HEK293 (cell line): ENCODE data around the gene FAM221B.

Experiments used
- CTCF ChIA-PET: fragments of 350-600 bp; formaldehyde crosslinking; extraction: SDS; loops from one replicate; lab custom pipeline; 2021; ENCODE audit warnings: antibody characterized with exemption; lab: Yijun Ruan, JAX
- POLR2A ChIA-PET: fragments of 300-600 bp; formaldehyde crosslinking; extraction: SDS; loops from one replicate; lab custom pipeline; 2020; ENCODE audit warnings: antibody characterized with exemption, inconsistent platforms; lab: Yijun Ruan, JAX
- H3K27ac ChIP-seq: fragments of 200-500 bp; sonication (Bioruptor generic); 2 replicates; pipeline ENCODE4 v1.5.1; 2014; ENCODE audit warnings: low read depth, low read length, control low read depth, inconsistent platforms; ENCODE audit errors: extremely low read depth
- H3K36me3 ChIP-seq, 2 experiments: fragments of 200-500 bp in 1 of 2; sonication (Bioruptor generic) in 1 of 2; 1 replicate in 1 of 2; 2 replicates in 1 of 2; pipeline ENCODE4 v1.5.1; 2014 to 2017; ENCODE audit warnings: inconsistent platforms in 2 of 2, low read length in 2 of 2; ENCODE audit not compliant: control insufficient read depth in 2 of 2, insufficient read depth in 1 of 2
- H3K4me1 ChIP-seq: fragments of 200-500 bp; sonication (Bioruptor generic); 2 replicates; pipeline ENCODE4 v1.5.1; 2014; ENCODE audit warnings: mild to moderate bottlenecking, low read length, inconsistent platforms; ENCODE audit not compliant: control insufficient read depth, insufficient read depth
- H3K4me3 ChIP-seq: 2 replicates; pipeline ENCODE4 v1.5.1; 2011; ENCODE audit warnings: low read depth, mild to moderate bottlenecking, control low read depth, low read length, moderate library complexity
- H3K9me3 ChIP-seq: fragments of 200-500 bp; sonication (Bioruptor generic); 2 replicates; pipeline ENCODE4 v1.5.1; 2014; ENCODE audit warnings: low read depth, low read length, inconsistent platforms; ENCODE audit not compliant: control insufficient read depth, insufficient read depth
- EGR2 ChIP-seq: fragments of 450-650 bp; formaldehyde crosslinking; IDR thresholded peaks from 2 replicates; pipeline ENCODE4 v1.5.1; 2016; ENCODE audit warnings: low read depth, missing biosample characterization, missing genetic modification characterization
- FEZF1 ChIP-seq: fragments of 450-650 bp; formaldehyde crosslinking; IDR thresholded peaks from 2 replicates; pipeline ENCODE4 v1.5.1; 2016; ENCODE audit warnings: missing biosample characterization, missing genetic modification characterization
- GLIS1 ChIP-seq: fragments of 450-650 bp; formaldehyde crosslinking; IDR thresholded peaks from 2 replicates; pipeline ENCODE4 v1.5.1; 2016; ENCODE audit warnings: missing biosample characterization, missing genetic modification characterization
- IKZF3 ChIP-seq: fragments of 450-650 bp; IDR thresholded peaks from 2 replicates; pipeline ENCODE4 v1.5.0; 2018; ENCODE audit warnings: missing biosample characterization, mild to moderate bottlenecking, missing genetic modification characterization, moderate library complexity
- INSM2 ChIP-seq: fragments of 450-650 bp; formaldehyde crosslinking; IDR thresholded peaks from 2 replicates; pipeline ENCODE4 v1.5.1; 2016; ENCODE audit warnings: missing biosample characterization, missing genetic modification characterization
- KLF8 ChIP-seq: fragments of 450-650 bp; formaldehyde crosslinking; IDR thresholded peaks from 2 replicates; pipeline ENCODE4 v1.5.1; 2016; ENCODE audit warnings: missing biosample characterization, missing genetic modification characterization
- OSR2 ChIP-seq: fragments of 450-650 bp; formaldehyde crosslinking; IDR thresholded peaks from 2 replicates; pipeline ENCODE4 v1.5.1; 2016; ENCODE audit warnings: missing biosample characterization, missing genetic modification characterization
- SCRT2 ChIP-seq: fragments of 450-650 bp; formaldehyde crosslinking; IDR thresholded peaks from 2 replicates; pipeline ENCODE4 v1.5.1; 2016; ENCODE audit warnings: missing biosample characterization, missing genetic modification characterization
- SP7 ChIP-seq: fragments of 450-650 bp; formaldehyde crosslinking; IDR thresholded peaks from 2 replicates; pipeline ENCODE4 v1.5.1; 2016; ENCODE audit warnings: missing biosample characterization, missing genetic modification characterization
- WT1 ChIP-seq: fragments of 450-650 bp; formaldehyde crosslinking; IDR thresholded peaks from 2 replicates; pipeline ENCODE4 v1.5.1; 2016; ENCODE audit warnings: missing biosample characterization, missing genetic modification characterization
- ZBTB17 ChIP-seq: fragments of 450-650 bp; formaldehyde crosslinking; IDR thresholded peaks from 2 replicates; pipeline ENCODE4 v1.5.1; 2016; ENCODE audit warnings: missing biosample characterization, missing genetic modification characterization
- ZBTB8A ChIP-seq: fragments of 450-650 bp; formaldehyde crosslinking; IDR thresholded peaks from 2 replicates; pipeline ENCODE4 v1.5.1; 2016; ENCODE audit warnings: missing biosample characterization, missing genetic modification characterization
- ZFHX2 ChIP-seq: fragments of 450-650 bp; formaldehyde crosslinking; conservative IDR thresholded peaks from 2 replicates; pipeline ENCODE4 v1.5.1; 2016; ENCODE audit warnings: missing biosample characterization, missing genetic modification characterization
- ZIC2 ChIP-seq: fragments of 450-650 bp; formaldehyde crosslinking; IDR thresholded peaks from 2 replicates; pipeline ENCODE4 v1.5.1; 2016; ENCODE audit warnings: missing biosample characterization, missing genetic modification characterization
- ZNF10 ChIP-seq: fragments of 450-650 bp; formaldehyde crosslinking; IDR thresholded peaks from 2 replicates; pipeline ENCODE4 v1.5.1; 2017; ENCODE audit warnings: missing biosample characterization, missing genetic modification characterization
- ZNF341 ChIP-seq: fragments of 450-650 bp; formaldehyde crosslinking; IDR thresholded peaks from 2 replicates; pipeline ENCODE4; 2016; ENCODE audit warnings: low read depth, missing biosample characterization, missing genetic modification characterization
- ZNF561 ChIP-seq: fragments of 450-650 bp; IDR thresholded peaks from 2 replicates; pipeline ENCODE4 v1.5.1; 2018; ENCODE audit warnings: missing biosample characterization, missing genetic modification characterization, borderline replicate concordance
- ZNF585B ChIP-seq: fragments of 450-650 bp; formaldehyde crosslinking; IDR thresholded peaks from 2 replicates; pipeline ENCODE4 v1.5.1; 2016; ENCODE audit warnings: missing biosample characterization, missing genetic modification characterization
- ZNF596 ChIP-seq: fragments of 450-650 bp; IDR thresholded peaks from 2 replicates; pipeline ENCODE4 v1.5.0; 2018; ENCODE audit warnings: missing biosample characterization, mild to moderate bottlenecking, missing genetic modification characterization, moderate library complexity
- ZNF600 ChIP-seq: fragments of 450-650 bp; formaldehyde crosslinking; IDR thresholded peaks from 2 replicates; pipeline ENCODE4 v1.5.1; 2016; ENCODE audit warnings: missing biosample characterization, missing genetic modification characterization
- ZNF629 ChIP-seq: fragments of 450-650 bp; formaldehyde crosslinking; IDR thresholded peaks from 2 replicates; pipeline ENCODE4 v1.5.1; 2017; ENCODE audit warnings: missing biosample characterization, missing genetic modification characterization
- ZNF837 ChIP-seq: fragments of 450-650 bp; formaldehyde crosslinking; IDR thresholded peaks from 2 replicates; pipeline ENCODE4 v1.5.1; 2016; ENCODE audit warnings: missing biosample characterization, missing genetic modification characterization
- ZXDB ChIP-seq: fragments of 450-650 bp; formaldehyde crosslinking; IDR thresholded peaks from 2 replicates; pipeline ENCODE4 v1.5.1; 2016; ENCODE audit warnings: missing biosample characterization, missing genetic modification characterization
- TF ChIP-seq, protein P1 (sequence below): fragments of 450-650 bp; formaldehyde crosslinking; IDR thresholded peaks from 2 replicates; pipeline ENCODE4 v1.5.1; 2016; ENCODE audit warnings: missing biosample characterization, missing genetic modification characterization

Gene FAM221B

DNA sequence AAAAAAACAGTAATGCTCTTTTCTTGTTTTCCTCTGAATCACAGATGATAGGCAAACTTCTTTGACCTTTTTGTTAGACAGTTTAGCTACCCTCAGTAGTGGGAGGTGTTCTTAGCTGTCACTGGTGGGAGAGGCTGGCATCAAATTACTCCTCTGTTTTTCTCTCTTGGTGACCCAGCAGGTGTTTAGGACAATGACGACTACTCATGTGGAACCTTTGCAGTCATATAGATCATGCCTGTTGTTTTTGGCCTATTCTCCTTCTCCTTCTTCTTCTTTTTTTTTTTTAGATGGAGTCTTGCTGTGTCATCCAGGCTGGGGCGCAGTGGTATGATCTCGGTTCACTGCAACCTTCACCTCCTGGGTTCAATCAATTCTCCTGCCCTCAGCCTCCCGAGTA, 52.5 kb downstream of the FAM221B start:
- TF ChIP-seq EGR2 (tag by site-specific recombination) (peak; percentile 69), SCRT2 (tag by site-specific recombination) (peak; percentile 15; the same call in 1 of the 2 replicates), ZNF561 (tag by site-specific recombination) (no peak), ZNF837 (tag by site-specific recombination) (no peak), ZBTB8A (tag by site-specific recombination) (peak; percentile 46; the same call in 1 of the 2 replicates), INSM2 (tag by site-specific recombination) (0 out of 2 replicates have a peak, but pooled peaks have one; percentile 30), KLF8 (tag by site-specific recombination) (peak; percentile 53; the same call in 1 of the 2 replicates), OSR2 (tag by site-specific recombination) (peak; percentile 60), ZXDB (tag by site-specific recombination) (0 out of 2 replicates have a peak, but pooled peaks have one; percentile 15), WT1 (tag by site-specific recombination) (peak; percentile 78), IKZF3 (tag by site-specific recombination) (0 out of 2 replicates have a peak, but pooled peaks have one; percentile 22), ZIC2 (peak; percentile 87), GLIS1 (peak; percentile 40), ZNF596 (no peak), ZNF10 (tag by site-specific recombination) (peak; percentile 91), ZNF629 (peak; percentile 80), SP7 (tag by site-specific recombination) (peak; percentile 75), FEZF1 (tag by site-specific recombination) (peak; percentile 44; the same call in 1 of the 2 replicates), ZFHX2 (peak; percentile 55; the same call in 1 of the 2 replicates), ZNF585B (no peak), ZNF341 (peak; percentile 19; the same call in 1 of the 2 replicates), ZNF600 (tag by site-specific recombination) (peak; percentile 80), ZBTB17 (no peak; the same call in 1 of the 2 replicates)
- TF ChIP-seq, protein P1, sequence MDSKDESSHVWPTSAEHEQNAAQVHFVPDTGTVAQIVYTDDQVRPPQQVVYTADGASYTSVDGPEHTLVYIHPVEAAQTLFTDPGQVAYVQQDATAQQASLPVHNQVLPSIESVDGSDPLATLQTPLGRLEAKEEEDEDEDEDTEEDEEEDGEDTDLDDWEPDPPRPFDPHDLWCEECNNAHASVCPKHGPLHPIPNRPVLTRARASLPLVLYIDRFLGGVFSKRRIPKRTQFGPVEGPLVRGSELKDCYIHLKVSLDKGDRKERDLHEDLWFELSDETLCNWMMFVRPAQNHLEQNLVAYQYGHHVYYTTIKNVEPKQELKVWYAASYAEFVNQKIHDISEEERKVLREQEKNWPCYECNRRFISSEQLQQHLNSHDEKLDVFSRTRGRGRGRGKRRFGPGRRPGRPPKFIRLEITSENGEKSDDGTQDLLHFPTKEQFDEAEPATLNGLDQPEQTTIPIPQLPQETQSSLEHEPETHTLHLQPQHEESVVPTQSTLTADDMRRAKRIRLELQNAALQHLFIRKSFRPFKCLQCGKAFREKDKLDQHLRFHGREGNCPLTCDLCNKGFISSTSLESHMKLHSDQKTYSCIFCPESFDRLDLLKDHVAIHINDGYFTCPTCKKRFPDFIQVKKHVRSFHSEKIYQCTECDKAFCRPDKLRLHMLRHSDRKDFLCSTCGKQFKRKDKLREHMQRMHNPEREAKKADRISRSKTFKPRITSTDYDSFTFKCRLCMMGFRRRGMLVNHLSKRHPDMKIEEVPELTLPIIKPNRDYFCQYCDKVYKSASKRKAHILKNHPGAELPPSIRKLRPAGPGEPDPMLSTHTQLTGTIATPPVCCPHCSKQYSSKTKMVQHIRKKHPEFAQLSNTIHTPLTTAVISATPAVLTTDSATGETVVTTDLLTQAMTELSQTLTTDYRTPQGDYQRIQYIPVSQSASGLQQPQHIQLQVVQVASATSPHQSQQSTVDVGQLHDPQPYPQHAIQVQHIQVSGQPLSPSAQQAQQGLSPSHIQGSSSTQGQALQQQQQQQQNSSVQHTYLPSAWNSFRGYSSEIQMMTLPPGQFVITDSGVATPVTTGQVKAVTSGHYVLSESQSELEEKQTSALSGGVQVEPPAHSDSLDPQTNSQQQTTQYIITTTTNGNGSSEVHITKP (tag by site-specific recombination) = peak; percentile 62
- H3K9me3 ChIP-seq = no peaks in the 10 kb centered on the region
- H3K27ac ChIP-seq = no peak overlapping the region
- H3K36me3 ChIP-seq = peaks cover 0 to 6% of the 10 kb centered on the region in 2 experiments; a peak in 1 of 3 replicates
- H3K4me3 ChIP-seq = no peak overlapping the region
- POLR2A ChIA-PET = no interaction called here
- CTCF ChIA-PET = interaction anchor here (0.6 to 6.3 kb wide), 8 partner anchors 13 to 1107 kb away, joined by 3 to 65 read pairs (median 4); no protein-coding TSS in a partner anchor
- peaks cover 12% of the 10 kb centered on the region for H3K4me1 ChIP-seq
